Measurements from ENCODE around the gene SGCD.

- no peak for TF ChIP-seq CTCF (IDR thresholded peaks at IDR 0.05)
- TF ChIP-seq POLR2A (IDR thresholded peaks at IDR 0.05) = no peak
These were observed 73.4 kb downstream of the SGCD start for GRCh38 chr5:156400231-156400986.
